GM19324 (cell line): Measurements from ENCODE around the gene NPM3.
"Not testable (repeated sequence)": the region's sequence is repeated elsewhere in the genome, so short reads cannot be mapped to it uniquely, and the experiment has no call there.

Experiments used
- ATAC-seq: cut with Tn5 transposase; IDR thresholded peaks from one replicate; pipeline ENCODE4 v1.9.1; 2021; ENCODE audit warnings: mild to moderate bottlenecking, moderate library complexity; ENCODE audit not compliant: unreplicated experiment, low FRiP score

The NPM3 gene

DNA sequence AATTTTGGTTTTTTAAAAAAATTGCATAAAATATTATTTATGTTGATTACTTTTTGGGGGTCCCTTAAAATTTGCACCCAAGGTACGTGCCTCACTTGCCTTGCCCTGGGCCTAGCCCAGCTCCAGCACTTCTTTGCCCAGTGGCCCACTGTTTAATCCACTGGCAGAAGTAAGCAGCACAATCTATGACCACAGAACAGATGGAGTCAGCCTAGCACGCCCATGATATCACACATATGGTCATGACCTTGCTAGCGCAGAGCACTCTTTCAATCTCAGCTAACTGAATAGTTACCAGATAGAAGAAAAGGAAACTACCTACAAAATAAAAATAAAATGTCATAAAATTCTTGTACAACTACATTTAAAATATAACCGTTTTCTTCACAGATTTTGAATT, 29.4 kb upstream of the NPM3 start:
- ATAC-seq, result no peak

- no peak for ATAC-seq
Observed at GRCh38 chr10:101807158-101807557, 23.9 kb upstream of the NPM3 start.

DNA sequence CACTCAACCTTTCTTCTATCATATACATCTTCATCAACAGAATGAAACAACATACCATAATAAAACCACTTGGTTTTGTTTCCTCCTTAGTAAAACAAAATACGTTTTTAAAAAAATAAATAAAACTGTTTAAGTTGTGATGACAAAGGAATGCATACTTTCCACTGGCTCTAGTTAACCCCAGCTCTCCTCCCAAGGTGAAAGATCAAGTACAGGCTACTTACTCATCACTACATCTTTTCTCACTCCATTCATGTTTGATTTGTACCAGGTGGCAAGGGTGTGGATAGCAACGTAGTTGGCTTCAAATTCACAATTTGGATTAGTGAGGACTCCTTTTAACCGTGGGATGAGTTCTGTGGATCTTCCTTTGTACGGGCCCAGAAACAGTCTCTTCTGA, 20.3 kb upstream of the NPM3 start:
- no peak for ATAC-seq

DNA sequence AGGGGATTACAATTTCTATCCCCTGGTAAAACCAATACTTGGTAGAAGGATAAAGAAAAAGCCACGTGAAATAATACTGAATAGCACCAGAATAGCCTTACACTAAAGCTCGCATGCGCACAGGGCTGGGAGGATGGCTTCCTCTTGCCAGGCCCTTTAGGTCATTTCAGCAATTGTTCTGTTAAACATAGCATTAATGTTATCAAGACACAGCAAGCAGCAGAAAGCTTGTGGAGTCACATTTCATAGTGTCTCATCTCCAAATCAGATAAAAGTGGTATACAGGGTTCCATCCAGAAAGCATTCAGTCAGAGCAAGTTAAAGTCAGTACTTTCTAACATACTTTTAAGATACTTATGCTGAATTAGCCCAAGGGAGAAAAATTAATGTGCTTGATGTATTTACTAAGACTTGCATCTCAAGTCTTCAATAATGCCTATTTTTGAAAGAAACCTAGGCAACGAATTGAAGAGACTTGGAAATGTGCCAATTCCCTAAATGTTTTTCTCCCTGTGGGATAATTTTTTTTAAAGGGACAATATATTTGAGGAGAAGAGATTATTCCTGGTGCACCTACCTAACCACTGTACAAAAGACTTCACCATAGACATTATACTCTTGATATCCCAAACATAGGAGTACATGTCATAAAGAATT, 14.3 kb upstream of the NPM3 start:
- no peak for ATAC-seq

DNA sequence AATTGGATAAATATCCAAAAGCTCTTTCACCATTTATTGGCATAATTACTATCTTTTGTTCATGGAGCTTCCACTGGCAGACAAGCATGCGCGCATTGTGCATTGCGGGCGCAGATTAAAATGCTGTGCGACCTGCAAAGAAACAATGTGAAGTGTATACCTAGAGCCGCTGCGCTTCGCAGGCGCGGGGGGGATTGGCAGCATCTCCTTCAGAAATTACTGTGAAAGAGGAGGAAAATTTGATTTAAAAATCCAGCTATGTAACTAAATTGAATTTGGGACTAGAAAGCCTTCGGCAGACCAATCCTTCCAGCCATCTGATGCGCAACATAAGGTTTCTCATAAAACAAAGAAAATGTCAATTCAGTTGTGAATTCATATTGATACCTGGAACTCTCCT, 10.3 kb upstream of the NPM3 start:
- ATAC-seq, result no peak

DNA sequence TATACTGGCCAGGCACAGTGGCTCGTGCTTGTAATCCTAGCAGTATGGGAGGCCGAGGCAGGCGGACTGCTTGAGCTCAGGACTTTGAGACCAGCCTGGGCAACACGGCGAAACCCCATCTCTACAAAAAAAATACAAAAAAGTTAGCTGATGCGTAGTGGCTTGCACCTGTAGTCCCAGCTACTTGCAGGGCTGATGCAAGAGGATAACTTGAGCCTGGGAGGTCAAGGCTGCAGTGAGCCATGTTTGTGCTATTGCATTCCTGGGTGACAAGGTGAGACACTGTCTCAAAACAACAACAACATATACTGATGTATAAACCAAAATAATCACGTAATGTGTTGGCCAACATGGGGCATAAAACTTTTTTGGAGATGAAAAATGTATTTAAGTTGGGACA, 6.4 kb upstream of the NPM3 start:
- no peak for ATAC-seq

- not testable (repeated sequence) for ATAC-seq
Observed at GRCh38 chr10:101789231-101789630, 6.0 kb upstream of the NPM3 start.

GRCh38 chr10:101785801-101786200, 2.6 kb upstream of the NPM3 start:
- ATAC-seq, result no peak

GRCh38 chr10:101784558-101784957, 1.3 kb upstream of the NPM3 start:
- ATAC-seq, result no peak

- ATAC-seq, result no peak
Observed at GRCh38 chr10:101783736-101784118, 481 bp upstream of the NPM3 start.

DNA sequence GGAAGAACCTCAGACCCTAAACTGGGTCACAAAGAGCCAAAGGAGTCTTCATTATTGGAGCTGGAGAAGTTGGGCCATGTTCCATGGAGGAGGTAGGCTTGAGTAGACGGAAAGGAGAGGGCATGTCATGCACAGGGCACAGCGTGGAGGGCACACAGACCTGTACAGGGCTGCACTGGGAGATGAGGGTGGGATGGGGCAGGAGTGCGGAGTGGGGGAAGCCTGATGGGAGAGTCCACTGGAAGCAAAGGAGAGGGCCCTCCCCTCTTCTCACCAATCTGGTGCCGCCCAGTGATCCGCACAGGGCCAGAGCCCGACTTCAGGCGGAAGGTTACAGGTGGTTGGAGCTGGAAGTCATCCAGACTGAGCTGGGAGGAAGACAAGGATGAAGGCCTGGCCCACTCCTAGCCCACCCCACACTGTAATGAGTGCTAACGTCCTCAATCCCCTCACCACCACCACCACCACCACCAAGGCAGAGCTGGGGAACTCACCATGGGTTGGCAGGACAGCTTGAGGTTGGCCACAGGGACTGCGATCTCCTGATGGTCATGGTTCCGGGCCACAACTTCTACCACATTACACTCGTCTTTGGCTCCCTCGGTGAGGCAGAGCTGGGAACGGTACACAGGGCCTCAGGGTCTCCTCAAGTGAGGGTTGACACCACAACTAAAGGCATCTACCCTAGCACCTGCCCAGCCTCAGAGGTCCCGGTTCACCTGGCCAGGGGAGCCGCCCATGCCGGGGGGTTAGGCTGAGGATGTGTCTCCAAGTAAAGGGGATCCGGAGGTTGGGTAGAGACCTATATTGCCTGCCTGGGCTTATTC, 1.0 kb downstream of the NPM3 start:
- ATAC-seq, result no peak

DNA sequence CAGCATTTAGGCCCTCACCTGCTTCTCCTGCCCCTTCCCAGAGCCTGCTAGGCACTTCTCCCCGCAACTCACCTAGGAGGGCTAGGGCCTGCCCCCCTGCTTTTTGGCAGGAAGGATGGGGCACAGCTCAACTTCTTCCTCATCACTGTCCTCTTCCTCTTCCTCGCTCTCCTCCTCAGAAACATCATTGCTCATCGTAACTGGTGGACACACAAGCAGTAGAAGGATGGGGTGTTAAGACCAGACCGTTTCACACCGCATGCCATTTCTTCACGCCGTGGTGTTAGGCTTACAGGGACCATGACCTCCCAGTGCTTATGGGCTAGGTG, 1.6 kb downstream of the NPM3 start:
- ATAC-seq, result no peak

GRCh38 chr10:101780818-101781654, 2.2 kb downstream of the NPM3 start:
- ATAC-seq, result no peak

DNA sequence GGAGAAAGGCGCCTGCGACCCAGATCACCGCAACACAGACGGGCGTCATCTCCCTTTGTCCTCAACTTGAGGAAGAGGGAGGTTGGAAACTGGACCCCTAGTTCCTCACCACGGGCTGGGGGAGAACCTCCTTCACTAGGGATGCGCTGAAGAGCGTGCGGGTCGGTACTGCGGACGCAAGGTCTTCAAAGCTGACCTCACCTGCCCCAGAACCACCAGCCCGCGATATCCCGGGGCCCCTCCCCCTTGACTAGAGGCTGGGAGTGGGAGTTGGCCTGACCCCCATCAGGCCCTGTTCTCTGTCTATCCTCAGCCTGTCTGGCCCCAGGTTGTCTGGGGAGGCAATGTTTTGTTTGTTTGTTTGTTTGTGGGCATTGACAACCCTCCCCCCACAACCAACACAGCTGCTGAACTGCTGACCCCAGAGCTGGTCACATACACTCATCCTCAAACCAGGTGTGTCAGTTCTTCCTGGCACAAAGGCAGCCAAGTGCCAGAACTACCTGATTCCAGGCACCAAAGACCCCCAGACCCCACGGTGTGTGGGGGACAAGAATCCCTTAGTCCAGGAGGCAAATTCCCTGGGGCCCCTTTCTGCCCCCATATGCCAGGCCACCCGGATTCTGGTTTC, 2.9 kb downstream of the NPM3 start:
- no peak for ATAC-seq

DNA sequence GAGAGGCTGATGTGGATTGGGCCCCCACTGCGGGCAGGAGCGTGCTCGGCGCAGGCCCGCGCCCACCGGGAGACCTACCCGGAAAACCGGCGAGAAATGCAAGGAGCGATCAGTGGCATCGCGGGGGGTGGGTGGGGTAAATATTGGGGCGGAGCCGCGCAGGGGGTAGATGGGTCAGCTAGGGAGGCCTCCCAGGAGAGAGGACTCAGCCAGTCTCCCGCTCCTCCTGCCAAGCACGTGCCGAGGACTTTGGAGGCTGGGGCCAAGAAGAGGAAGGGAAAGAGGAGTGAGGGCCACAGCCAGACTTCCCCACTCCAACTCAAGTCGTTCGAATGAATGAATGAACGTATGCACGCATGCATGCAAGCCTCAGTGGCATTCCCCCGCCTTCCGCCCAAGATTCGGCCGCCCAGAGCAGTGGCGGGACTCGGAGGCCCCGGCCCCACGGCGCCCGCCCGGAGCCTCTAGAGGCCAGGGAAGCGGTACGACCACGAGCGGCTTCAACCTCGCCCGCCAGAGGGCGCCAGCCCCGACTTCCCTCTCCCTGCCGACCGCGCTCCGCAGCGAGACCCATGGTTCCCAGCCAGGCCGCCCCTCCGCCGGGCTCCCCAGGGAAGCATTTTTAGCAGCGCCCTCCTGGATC, 3.6 kb downstream of the NPM3 start:
- no peak for ATAC-seq

DNA sequence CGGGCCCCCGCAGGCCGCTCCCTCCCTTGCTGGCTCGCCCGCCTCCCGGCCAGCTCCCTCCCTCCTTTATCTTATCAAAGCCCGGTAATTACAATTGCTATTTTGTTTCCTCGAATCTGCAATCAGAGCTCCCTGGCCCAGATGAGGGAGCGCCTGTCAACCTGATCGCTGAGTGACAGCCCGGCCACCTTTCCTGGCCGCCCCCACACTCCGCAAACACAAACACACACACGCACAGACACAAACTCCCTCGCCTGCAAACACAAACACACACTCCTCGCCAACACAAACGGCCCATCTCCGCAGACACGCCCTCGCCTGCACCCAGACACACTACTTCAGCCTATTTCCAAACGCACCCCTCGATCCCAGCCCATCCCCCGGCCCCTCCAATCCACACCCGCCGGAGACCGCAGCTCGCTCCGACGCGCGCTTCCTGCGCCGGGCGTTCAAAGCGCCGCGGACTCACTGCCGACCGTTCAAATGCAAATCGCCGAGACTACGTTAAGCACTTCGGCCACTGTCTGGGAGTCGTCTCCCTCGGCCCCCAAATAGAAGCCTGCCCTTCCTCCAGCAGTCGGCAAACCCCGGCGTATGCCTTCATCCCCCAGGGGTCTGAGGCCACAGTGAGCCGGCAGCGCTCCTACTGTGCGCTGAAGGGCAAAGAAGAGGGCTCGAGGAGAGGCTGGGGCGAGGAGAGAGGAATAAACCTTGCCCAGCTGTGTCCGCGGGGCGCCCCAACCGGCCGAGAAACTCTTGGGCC, 4.3 kb downstream of the NPM3 start:
- no peak for ATAC-seq

DNA sequence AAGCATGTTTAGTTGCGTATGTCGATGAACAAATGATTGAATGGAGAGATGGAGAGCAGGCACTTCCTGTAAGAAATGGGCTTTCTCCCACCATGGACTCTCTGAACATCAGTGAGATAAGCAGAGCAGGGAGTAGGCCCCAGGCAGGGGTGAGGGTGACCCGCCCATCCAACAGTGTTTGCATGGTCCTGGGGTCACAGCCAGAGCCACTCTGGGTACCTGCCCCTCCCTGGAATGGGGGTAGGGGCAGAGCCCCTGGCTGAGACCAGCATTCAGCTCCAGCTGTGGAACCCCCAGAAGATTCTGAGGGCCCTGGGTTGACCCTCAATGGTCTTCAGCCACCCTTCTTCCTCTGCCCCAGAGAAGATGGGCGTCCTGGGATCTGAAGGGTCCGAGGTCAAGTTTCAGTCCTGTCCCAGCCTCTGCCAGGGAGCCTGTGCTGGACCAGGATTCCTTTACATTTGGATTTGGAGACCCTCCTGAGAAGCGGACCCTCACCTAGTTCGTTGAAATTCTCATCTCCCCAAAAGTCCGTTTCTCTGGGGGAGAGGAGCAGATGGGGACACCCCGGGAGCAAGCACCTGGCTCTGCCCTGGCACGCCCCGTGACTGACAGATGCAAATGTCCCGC, 5.0 kb downstream of the NPM3 start:
- no peak for ATAC-seq

DNA sequence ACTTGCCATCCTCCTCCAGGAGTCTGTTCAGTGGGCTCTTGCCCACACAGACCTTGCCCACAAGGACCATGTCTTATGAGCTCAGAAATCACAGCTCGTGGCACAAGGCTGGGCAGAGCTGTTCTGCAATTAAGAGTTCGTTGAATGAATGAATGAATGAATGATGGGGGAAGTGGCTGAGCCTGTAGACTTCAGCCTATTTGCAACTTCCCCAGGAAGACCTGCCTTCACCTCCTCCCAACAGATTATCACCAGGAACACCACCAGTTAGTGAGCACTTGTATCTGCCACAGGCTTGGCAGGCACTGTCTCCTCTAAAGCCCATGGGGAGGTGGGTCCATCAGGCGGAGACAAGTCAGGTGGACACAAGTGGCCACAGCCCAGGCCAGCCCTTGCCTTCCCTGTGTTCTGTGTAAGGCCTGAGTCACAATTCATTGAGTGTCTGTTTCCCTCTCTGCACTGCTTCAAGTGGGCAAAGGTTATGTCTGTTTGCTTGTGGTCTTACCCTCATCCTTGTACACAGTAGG, 5.6 kb downstream of the NPM3 start:
- no peak for ATAC-seq

GRCh38 chr10:101776161-101776817, 7.0 kb downstream of the NPM3 start:
- no peak for ATAC-seq
